Mesothelial cell of epicardium (in vitro differentiated cells): Measurements from ENCODE around the gene MT1F. TPM values are rescaled to one million over a fixed set of nuclear protein-coding genes. Genes with fewer than 3 reads are reported as not detected.
"Not testable (repeated sequence)": the region's sequence is repeated elsewhere in the genome, so short reads cannot be mapped to it uniquely, and the experiment has no call there.

Source experiments
- DNase-seq, 2 experiments: peaks; one replicate each; pipeline ENCODE4 v3.0.0; 2021; ENCODE audit warnings: low spot score in 2 of 2; ENCODE audit not compliant: unreplicated experiment in 2 of 2
- H3K27ac Mint-ChIP-seq: 2 replicates; pipeline ENCODE4 v1.8.0; 2021; ENCODE audit warnings: mixed read lengths
- H3K27me3 Mint-ChIP-seq: 2 replicates; pipeline ENCODE4 v1.8.0; 2021; ENCODE audit warnings: low read depth, mixed read lengths
- H3K36me3 Mint-ChIP-seq: 2 replicates; pipeline ENCODE4 v1.8.0; 2021; ENCODE audit warnings: mixed read lengths
- H3K4me1 Mint-ChIP-seq: 2 replicates; pipeline ENCODE4 v1.8.0; 2021; ENCODE audit warnings: mixed read lengths
- H3K4me3 Mint-ChIP-seq: 2 replicates; pipeline ENCODE4 v1.8.0; 2021; ENCODE audit warnings: mild to moderate bottlenecking, moderate library complexity, mixed read lengths
- H3K9me3 Mint-ChIP-seq: 2 replicates; pipeline ENCODE4 v1.8.0; 2021; ENCODE audit warnings: mixed read lengths
- CTCF ChIP-seq: fragments of 200-600 bp; sonication (generic); IDR thresholded peaks from one replicate; pipeline ENCODE4 v1.5.0; 2021; ENCODE audit warnings: antibody characterized with exemption; ENCODE audit not compliant: unreplicated experiment
- total RNA-seq: library from RNA; stranded (reverse); gene quantifications from 3 replicates; pipeline ENCODE4 v1.2.1, GENCODE V29; 2021

MT1F gene
- total RNA-seq, 1 donor from 2014 or later, result 0.63 TPM

- peaks cover 13% of the 10 kb centered on the region for H3K4me1 Mint-ChIP-seq
- DNase-seq, result no peak
- no peaks in the 10 kb centered on the region for H3K36me3 Mint-ChIP-seq
- no peak overlapping the region for H3K27ac Mint-ChIP-seq
- H3K9me3 Mint-ChIP-seq, result no peaks in the 10 kb centered on the region
- peaks cover 60% of the 10 kb centered on the region for H3K27me3 Mint-ChIP-seq
- TF ChIP-seq CTCF, result no peak
- H3K4me3 Mint-ChIP-seq, result no peak overlapping the region
These were observed 42.4 kb upstream of the MT1F start for GRCh38 chr16:56615353-56615752.

- Mint-ChIP-seq H3K9me3 (no peaks in the 10 kb centered on the region), H3K4me3 (peak overlapping the region; percentile 65), H3K27me3 (peaks cover 64% of the 10 kb centered on the region), H3K4me1 (peaks cover 8% of the 10 kb centered on the region), H3K36me3 (no peaks in the 10 kb centered on the region), H3K27ac (no peak overlapping the region)
- TF ChIP-seq CTCF, result no peak
- DNase-seq, result no peak
These were observed 41.0 kb upstream of the MT1F start for GRCh38 chr16:56616608-56617211.

- Mint-ChIP-seq H3K9me3 (no peaks in the 10 kb centered on the region), H3K4me3 (peak overlapping the region; percentile 65), H3K36me3 (no peaks in the 10 kb centered on the region), H3K4me1 (peaks cover 10% of the 10 kb centered on the region), H3K27ac (no peak overlapping the region), H3K27me3 (peaks cover 67% of the 10 kb centered on the region)
- TF ChIP-seq CTCF, result no peak
- DNase-seq, result peak in 1 of 2 experiments; percentile 58
These were observed 40.3 kb upstream of the MT1F start for GRCh38 chr16:56617212-56618085.

- Mint-ChIP-seq H3K27ac (no peak overlapping the region), H3K9me3 (no peaks in the 10 kb centered on the region), H3K4me3 (no peak overlapping the region), H3K4me1 (peaks cover 10% of the 10 kb centered on the region), H3K27me3 (peaks cover 74% of the 10 kb centered on the region), H3K36me3 (no peaks in the 10 kb centered on the region)
- TF ChIP-seq CTCF, result no peak
- DNase-seq, result no peak
These were observed 39.6 kb upstream of the MT1F start for GRCh38 chr16:56618138-56618537.

GRCh38 chr16:56620339-56620897 is 37.3 kb upstream of the MT1F start:
- no peak for DNase-seq
- Mint-ChIP-seq H3K27me3 (peaks cover 78% of the 10 kb centered on the region), H3K4me1 (peaks cover 15% of the 10 kb centered on the region), H3K4me3 (no peak overlapping the region), H3K36me3 (no peaks in the 10 kb centered on the region), H3K27ac (no peak overlapping the region), H3K9me3 (no peaks in the 10 kb centered on the region)
- TF ChIP-seq CTCF, result no peak

GRCh38 chr16:56621665-56622445 is 35.9 kb upstream of the MT1F start:
- not testable (repeated sequence) for H3K36me3 Mint-ChIP-seq, DNase-seq
- peaks cover 19% of the 10 kb centered on the region for H3K4me1 Mint-ChIP-seq

GRCh38 chr16:56623184-56623583 is 34.6 kb upstream of the MT1F start:
- Mint-ChIP-seq H3K27me3 (peaks cover 77% of the 10 kb centered on the region), H3K4me1 (peaks cover 18% of the 10 kb centered on the region)
- not testable (repeated sequence) for H3K4me3 Mint-ChIP-seq, H3K36me3 Mint-ChIP-seq, H3K9me3 Mint-ChIP-seq, H3K27ac Mint-ChIP-seq, DNase-seq

More at GRCh38 chr16:56621665-56622445, 35.9 kb upstream of the MT1F start:
- H3K27ac Mint-ChIP-seq, H3K4me3 Mint-ChIP-seq, H3K9me3 Mint-ChIP-seq: not testable (repeated sequence)
- peaks cover 83% of the 10 kb centered on the region for H3K27me3 Mint-ChIP-seq
